GM12865 (cell line): ENCODE measurements around the gene CLINT1.

ENCODE experiments used
- DNase-seq: peaks from one replicate; pipeline ENCODE4 v3.0.0; 2010; ENCODE audit warnings: low read depth
- H3K4me3 ChIP-seq: 2 replicates; pipeline ENCODE4 v1.5.1; 2011; ENCODE audit warnings: mild to moderate bottlenecking, low read depth, low read length, control low read depth
- TF ChIP-seq, protein P1 (sequence below): IDR thresholded peaks from 2 replicates; pipeline ENCODE4 v1.5.1; 2011; ENCODE audit warnings: low read length, control low read depth, low read depth, inconsistent platforms; ENCODE audit not compliant: insufficient read depth; ENCODE audit errors: missing control alignments

Gene CLINT1

DNA sequence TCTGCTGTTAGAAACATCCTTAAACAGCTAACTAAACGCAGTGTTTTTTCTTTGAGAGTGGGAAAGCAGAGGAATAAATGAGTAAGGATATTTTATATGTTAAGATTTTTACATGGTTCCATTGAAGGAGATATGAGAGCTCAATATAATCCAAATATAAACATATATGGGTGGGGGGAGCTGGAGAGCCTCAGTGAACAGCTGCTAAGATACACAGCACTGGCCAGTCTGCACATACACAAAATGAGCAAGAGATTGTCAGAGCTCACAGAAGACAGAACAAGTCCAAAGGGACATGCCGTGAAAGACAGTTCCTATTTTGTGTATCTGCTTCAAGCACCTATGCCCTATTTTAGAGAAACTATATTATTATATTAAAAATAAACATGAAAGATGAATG lies 46.9 kb downstream of the CLINT1 start:
- TF ChIP-seq, protein P1, sequence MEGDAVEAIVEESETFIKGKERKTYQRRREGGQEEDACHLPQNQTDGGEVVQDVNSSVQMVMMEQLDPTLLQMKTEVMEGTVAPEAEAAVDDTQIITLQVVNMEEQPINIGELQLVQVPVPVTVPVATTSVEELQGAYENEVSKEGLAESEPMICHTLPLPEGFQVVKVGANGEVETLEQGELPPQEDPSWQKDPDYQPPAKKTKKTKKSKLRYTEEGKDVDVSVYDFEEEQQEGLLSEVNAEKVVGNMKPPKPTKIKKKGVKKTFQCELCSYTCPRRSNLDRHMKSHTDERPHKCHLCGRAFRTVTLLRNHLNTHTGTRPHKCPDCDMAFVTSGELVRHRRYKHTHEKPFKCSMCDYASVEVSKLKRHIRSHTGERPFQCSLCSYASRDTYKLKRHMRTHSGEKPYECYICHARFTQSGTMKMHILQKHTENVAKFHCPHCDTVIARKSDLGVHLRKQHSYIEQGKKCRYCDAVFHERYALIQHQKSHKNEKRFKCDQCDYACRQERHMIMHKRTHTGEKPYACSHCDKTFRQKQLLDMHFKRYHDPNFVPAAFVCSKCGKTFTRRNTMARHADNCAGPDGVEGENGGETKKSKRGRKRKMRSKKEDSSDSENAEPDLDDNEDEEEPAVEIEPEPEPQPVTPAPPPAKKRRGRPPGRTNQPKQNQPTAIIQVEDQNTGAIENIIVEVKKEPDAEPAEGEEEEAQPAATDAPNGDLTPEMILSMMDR, result no peak
- DNase-seq, result no peak
- H3K4me3 ChIP-seq, result no peak overlapping the region

DNA sequence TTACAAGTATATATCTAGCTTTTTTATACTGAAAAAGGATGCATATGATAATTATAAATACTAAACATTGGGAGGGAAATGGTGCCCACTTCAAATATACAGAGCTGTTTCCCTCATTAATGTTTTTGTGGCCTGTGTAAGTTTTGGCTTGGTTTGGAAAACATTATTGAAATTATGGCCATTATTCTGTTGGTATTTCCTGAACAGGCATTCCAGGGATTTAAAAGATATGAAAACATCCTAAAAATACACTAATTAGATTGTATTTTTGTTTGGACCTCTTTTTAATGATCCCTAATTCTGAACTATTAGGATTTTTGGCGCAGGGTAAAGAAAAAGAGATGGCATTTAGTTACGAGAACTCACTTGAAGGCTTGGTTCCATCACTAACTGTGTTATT lies 50.9 kb downstream of the CLINT1 start:
- TF ChIP-seq, protein P1, result no peak
- DNase-seq, result no peak
- no peak overlapping the region for H3K4me3 ChIP-seq

DNA sequence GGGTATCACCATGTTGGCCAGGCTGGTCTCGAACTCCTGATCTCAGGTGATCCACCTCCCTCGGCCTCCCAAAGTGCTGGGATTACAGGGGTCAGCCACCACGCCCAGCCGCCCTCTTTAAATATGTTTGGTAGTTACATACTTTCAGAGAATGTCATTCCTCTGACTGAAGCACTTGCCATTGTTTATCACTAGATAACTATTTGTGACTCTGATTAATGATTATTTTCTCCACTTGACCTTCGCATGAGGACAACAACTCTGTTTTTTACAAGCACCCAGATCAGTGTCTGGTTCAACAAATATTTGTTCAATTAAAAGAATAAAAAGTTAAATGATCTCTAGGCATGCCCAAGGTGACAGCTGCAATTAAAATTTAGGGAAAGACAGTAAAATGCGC lies 56.2 kb downstream of the CLINT1 start:
- TF ChIP-seq, protein P1, result no peak
- no peak overlapping the region for H3K4me3 ChIP-seq
- no peak for DNase-seq

DNA sequence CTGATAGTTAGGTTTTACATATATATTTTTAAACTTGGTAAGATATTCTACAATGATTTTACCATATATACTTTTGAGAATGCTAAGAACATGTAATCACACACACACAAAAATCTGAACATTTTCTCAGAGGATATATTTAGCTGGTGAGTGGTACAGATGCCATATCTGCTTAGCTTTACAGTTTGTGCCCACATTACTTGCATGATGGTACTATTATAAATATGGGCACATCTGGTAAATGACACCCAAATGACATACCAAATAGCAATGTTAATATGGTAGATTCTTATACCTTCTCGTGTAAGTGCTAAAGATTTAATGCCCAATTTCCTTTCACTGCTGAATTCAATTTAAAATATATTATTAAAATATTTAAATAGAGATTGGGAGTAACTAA lies 58.8 kb downstream of the CLINT1 start:
- TF ChIP-seq, protein P1, result no peak
- H3K4me3 ChIP-seq, result no peak overlapping the region
- no peak for DNase-seq

DNA sequence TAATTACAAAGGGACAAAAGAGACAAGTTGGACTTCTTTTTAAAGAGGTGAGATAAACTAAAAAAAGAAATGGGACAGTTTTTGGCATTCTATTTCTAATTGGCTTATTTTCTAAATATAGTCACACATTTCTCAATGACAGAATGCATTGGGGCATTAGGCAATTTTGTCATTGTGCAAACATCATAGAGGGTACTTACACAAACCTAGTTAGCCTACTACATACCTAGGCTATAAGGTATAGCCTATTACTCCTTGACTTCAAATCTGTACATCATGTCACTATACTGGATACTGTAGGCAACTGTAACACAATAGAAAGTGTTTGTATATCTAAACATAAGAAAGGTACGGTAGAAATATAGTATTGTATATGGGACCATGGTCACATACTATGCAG lies 59.4 kb downstream of the CLINT1 start:
- no peak overlapping the region for H3K4me3 ChIP-seq
- TF ChIP-seq, protein P1, result no peak
- DNase-seq, result no peak

DNA sequence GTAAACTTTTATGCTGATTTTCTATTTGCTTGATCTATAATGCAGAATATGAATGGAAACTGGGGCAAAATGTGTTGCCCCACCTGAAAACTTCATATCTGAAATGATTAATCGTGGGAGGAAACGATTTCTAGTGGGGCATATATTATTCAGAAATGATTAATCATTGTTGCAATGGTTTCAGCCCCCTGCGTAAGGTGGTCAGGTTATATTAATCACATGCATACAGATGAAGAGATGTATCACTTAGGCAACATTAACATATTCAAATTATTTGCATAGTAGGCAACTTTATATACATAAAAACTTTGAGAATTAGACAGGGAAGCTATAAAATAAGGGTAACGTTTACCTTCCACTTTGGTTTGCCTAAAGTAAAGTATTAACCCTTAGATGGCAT lies 65.6 kb downstream of the CLINT1 start:
- DNase-seq, result no peak
- no peak overlapping the region for H3K4me3 ChIP-seq
- TF ChIP-seq, protein P1, result no peak

DNA sequence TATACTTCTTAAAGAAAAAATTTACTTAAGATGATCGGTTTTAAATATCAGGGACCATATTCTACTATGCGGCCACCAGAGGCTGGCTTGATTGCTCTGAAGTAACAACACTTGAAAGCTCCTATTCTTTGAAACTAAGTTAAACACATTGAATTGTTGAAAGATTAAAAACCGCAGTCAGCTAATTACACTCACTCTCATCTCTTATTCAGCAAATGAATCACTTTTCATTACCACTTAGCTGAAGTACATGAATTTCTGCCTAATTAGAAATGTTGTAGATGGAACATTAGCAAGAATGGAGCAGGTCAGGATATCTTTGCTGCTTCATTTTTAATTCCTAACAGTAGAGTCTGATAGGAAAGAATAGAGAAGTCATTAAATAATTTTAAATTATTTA lies 73.1 kb downstream of the CLINT1 start:
- TF ChIP-seq, protein P1, result no peak
- no peak overlapping the region for H3K4me3 ChIP-seq
- no peak for DNase-seq
